Measurements from ENCODE around the gene SUN5.
"Not testable (repeated sequence)": the region's sequence is repeated elsewhere in the genome, so short reads cannot be mapped to it uniquely, and the experiment has no call there.

Gene SUN5

GRCh38 chr20:32976746-32977145, 27.5 kb downstream of the SUN5 start:
- TF ChIP-seq, protein P1, sequence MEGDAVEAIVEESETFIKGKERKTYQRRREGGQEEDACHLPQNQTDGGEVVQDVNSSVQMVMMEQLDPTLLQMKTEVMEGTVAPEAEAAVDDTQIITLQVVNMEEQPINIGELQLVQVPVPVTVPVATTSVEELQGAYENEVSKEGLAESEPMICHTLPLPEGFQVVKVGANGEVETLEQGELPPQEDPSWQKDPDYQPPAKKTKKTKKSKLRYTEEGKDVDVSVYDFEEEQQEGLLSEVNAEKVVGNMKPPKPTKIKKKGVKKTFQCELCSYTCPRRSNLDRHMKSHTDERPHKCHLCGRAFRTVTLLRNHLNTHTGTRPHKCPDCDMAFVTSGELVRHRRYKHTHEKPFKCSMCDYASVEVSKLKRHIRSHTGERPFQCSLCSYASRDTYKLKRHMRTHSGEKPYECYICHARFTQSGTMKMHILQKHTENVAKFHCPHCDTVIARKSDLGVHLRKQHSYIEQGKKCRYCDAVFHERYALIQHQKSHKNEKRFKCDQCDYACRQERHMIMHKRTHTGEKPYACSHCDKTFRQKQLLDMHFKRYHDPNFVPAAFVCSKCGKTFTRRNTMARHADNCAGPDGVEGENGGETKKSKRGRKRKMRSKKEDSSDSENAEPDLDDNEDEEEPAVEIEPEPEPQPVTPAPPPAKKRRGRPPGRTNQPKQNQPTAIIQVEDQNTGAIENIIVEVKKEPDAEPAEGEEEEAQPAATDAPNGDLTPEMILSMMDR (IDR thresholded peaks at IDR 0.05; ENCODE audit: control insufficient read depth, insufficient read depth, low read depth, low read length, missing control alignments): no peak
- H3K4me3 ChIP-seq (ENCODE audit: control insufficient read depth, low read depth, low read length): no peak overlapping the region
- no peak for DNase-seq (ENCODE audit: low read depth)

- DNase-seq (ENCODE audit: low read depth): no peak
- no peak overlapping the region for H3K4me3 ChIP-seq (ENCODE audit: control insufficient read depth, low read depth, low read length)
- TF ChIP-seq, protein P1 (IDR thresholded peaks at IDR 0.05; ENCODE audit: control insufficient read depth, insufficient read depth, low read depth, low read length, missing control alignments): no peak
These were observed 28.2 kb downstream of the SUN5 start for GRCh38 chr20:32975698-32976674.

DNA sequence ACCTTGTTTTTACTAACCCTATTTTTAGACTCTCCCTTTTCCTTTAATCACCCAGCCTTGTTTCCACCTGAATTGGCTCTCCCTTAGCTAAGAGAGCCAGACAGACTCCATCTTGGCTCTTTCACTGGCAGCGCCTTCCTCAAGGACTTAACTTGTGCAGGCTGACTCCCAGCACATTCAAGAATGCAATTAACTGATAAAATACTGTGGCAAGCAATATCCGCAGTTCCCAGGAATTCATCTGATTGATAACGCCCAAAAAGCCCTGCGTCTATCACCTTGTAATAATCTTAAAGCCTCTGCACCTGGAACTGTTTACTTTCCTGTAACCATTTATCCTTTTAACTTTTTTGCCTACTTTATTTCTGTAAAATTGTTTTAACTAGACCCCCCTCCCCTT, 29.1 kb downstream of the SUN5 start:
- not testable (repeated sequence) for DNase-seq (ENCODE audit: low read depth); H3K4me3 ChIP-seq (ENCODE audit: control insufficient read depth, low read depth, low read length)

DNA sequence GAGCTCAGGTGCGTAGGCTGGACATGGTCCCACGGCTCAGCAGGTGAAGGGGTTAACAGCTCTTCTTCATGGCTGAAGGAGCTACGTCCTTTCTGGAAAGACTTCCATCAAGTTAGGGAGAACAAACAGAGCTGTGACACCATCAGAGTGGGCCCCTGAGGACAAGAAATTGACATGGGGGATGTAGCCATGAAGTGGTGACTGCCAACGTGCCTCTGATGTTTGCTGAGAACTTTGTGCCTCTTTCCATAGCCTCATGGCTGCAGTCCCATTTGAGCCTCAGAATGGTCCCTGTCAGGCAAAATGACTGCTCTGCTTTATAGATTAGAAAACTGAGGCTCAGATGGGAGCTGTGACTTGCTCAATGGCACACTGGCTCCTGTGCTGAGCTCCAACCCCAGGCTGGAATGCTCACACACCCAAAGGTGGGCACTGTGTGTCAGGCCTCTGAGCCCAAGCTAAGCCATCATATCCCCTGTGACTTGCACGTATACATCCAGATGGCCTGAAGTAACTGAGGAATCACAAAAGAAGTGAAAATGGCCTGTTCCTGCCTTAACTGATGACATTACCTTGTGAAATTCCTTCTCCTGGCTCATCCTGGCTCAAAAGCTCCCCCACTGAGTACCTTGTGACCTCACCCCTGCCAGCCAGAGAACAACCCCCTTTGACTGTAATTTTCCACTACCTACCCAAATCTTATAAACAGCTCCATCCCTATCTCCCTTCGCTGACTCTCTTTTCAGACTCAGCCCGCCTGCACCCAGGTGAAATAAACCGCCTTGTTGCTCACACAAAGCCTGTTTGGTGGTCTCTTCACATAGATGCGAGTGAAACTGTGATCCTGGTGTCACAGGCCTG, 29.8 kb downstream of the SUN5 start:
- DNase-seq (ENCODE audit: low read depth); H3K4me3 ChIP-seq (ENCODE audit: control insufficient read depth, low read depth, low read length): not testable (repeated sequence)

DNA sequence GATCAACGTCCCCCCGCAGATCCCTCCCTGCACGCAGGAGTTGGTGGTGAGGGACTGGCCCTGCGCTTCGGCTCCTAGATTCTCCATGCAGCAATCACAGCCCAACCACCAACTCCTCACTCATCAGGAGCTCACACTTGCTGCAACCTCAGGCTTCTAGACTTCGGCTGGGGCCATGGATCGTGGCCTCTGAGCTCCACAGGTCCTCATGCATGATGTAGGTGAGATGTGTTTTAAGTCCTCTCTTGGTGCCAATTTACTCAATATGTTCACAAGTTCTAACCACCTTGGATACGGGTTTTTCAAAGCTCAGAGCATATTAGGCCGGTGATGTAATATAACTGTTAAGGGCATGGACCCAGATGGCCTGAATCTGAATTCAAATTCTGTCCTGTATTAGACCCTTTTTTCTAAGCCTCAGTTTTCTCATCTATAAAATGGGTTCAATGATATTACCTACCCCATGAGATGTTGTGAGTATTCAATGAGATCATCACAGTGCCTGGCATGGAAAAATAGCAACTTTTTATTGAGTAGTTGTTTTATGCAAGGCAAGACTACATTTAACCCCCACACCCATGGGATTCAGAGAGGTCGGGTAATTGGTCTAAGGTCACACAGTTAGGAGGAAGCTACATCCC, 31.0 kb downstream of the SUN5 start:
- TF ChIP-seq, protein P1 (IDR thresholded peaks at IDR 0.05; ENCODE audit: control insufficient read depth, insufficient read depth, low read depth, low read length, missing control alignments): no peak
- H3K4me3 ChIP-seq (ENCODE audit: control insufficient read depth, low read depth, low read length): no peak overlapping the region
- no peak for DNase-seq (ENCODE audit: low read depth)

- TF ChIP-seq, protein P1 (IDR thresholded peaks at IDR 0.05; ENCODE audit: control insufficient read depth, insufficient read depth, low read depth, low read length, missing control alignments): no peak
- no peak for DNase-seq (ENCODE audit: low read depth)
- no peak overlapping the region for H3K4me3 ChIP-seq (ENCODE audit: control insufficient read depth, low read depth, low read length)
These were observed 31.8 kb downstream of the SUN5 start for GRCh38 chr20:32972181-32973076.

DNA sequence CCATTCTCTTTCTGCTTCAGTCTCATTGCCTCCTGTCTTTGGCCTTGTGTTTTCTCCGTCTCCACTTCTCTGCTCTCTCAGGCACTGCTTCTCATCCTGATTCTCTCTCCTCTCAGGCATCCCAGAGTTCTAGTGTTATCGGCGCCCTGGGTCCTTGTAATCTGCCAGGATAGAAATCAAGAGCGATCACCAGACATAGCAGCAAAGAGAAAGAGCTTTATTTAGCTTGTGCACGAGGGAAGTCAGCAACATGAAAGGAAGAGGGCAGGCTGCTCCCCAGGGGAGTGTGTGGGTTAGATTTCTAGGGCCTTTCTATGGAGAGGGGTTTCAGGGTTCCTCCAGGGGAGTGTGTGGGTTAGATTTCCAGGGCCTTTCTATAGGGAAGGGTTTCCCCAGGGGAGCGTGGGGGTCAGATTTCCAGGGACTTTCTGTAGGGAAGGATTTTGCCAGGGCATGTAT, 32.5 kb downstream of the SUN5 start:
- DNase-seq (ENCODE audit: low read depth): no peak
- TF ChIP-seq, protein P1 (IDR thresholded peaks at IDR 0.05; ENCODE audit: control insufficient read depth, insufficient read depth, low read depth, low read length, missing control alignments): no peak
- no peak overlapping the region for H3K4me3 ChIP-seq (ENCODE audit: control insufficient read depth, low read depth, low read length)
